Suprapubic skin (tissue), 4 donors: ENCODE data around the gene BCL10. TPM values are rescaled to one million over a fixed set of nuclear protein-coding genes. Genes with fewer than 3 reads are reported as not detected.

Experiments
- DNase-seq, 2 donors: peaks; one replicate each; pipeline ENCODE4 v3.0.0-alpha.2; 2019; ENCODE audit warnings: low spot score in 2 of 2
- H3K27ac ChIP-seq: fragments of 200-600 bp; sonication (generic); one replicate; pipeline ENCODE4 v1.5.1; 2019
- H3K27me3 ChIP-seq: fragments of 200-600 bp; sonication (generic); one replicate; pipeline ENCODE4 v1.5.1; 2019
- H3K36me3 ChIP-seq: fragments of 200-600 bp; sonication (generic); one replicate; pipeline ENCODE4 v1.5.1; 2019
- H3K4me1 ChIP-seq: fragments of 200-600 bp; sonication (generic); one replicate; pipeline ENCODE4 v1.5.1; 2019
- H3K4me3 ChIP-seq: fragments of 200-600 bp; sonication (generic); one replicate; pipeline ENCODE4 v1.5.1; 2019; ENCODE audit warnings: mild to moderate bottlenecking
- H3K9me3 ChIP-seq: fragments of 200-600 bp; sonication (generic); one replicate; pipeline ENCODE4 v1.5.1; 2019
- EP300 ChIP-seq: sonication (generic); formaldehyde crosslinking; IDR thresholded peaks from one replicate; pipeline ENCODE4 v1.6.1; 2017; ENCODE audit warnings: antibody characterized with exemption
- POLR2A ChIP-seq, 2 donors: fragments of 450-650 bp; IDR thresholded peaks; one replicate each; pipeline ENCODE4 v1.6.1; 2017; ENCODE audit warnings: antibody characterized with exemption in 2 of 2, mild to moderate bottlenecking in 2 of 2, moderate library complexity in 2 of 2
- POLR2AphosphoS5 ChIP-seq, 3 donors: sonication (generic); formaldehyde crosslinking; IDR thresholded peaks; one replicate each; pipeline ENCODE4 v1.6.1; 2017; ENCODE audit warnings: antibody characterized with exemption in 3 of 3
- WGBS: methylation state at CpG from one replicate; pipeline ENCODE4 v1.1.5; 2018; 5-methylcytosine and 5-hydroxymethylcytosine counted together
- total RNA-seq, 4 donors: library from RNA; depleted of rRNA; stranded (reverse); fragments of >200 nt; gene quantifications; one replicate each; pipeline ENCODE4 v1.1.0, GENCODE V29; 2016
- TF ChIP-seq, protein P1 (sequence below), 2 donors: fragments of 200-600 bp in 1 of 2; fragments of 450-650 bp in 1 of 2; sonication (generic) in 1 of 2; IDR thresholded peaks; one replicate each; pipeline ENCODE4 v1.5.1; 2016 to 2019; ENCODE audit warnings: antibody characterized with exemption in 2 of 2, mild to moderate bottlenecking in 1 of 2, moderate library complexity in 1 of 2

The BCL10 gene
- total RNA-seq, 4 donors from 2014 or later, result 19.9 to 34.1 (median 30.7) TPM

- no peak for DNase-seq
- TF ChIP-seq, protein P1, sequence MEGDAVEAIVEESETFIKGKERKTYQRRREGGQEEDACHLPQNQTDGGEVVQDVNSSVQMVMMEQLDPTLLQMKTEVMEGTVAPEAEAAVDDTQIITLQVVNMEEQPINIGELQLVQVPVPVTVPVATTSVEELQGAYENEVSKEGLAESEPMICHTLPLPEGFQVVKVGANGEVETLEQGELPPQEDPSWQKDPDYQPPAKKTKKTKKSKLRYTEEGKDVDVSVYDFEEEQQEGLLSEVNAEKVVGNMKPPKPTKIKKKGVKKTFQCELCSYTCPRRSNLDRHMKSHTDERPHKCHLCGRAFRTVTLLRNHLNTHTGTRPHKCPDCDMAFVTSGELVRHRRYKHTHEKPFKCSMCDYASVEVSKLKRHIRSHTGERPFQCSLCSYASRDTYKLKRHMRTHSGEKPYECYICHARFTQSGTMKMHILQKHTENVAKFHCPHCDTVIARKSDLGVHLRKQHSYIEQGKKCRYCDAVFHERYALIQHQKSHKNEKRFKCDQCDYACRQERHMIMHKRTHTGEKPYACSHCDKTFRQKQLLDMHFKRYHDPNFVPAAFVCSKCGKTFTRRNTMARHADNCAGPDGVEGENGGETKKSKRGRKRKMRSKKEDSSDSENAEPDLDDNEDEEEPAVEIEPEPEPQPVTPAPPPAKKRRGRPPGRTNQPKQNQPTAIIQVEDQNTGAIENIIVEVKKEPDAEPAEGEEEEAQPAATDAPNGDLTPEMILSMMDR (IDR thresholded peaks at IDR 0.05), result no peak
- TF ChIP-seq POLR2AphosphoS5 (IDR thresholded peaks at IDR 0.05), result no peak
- TF ChIP-seq EP300, result no peak
- TF ChIP-seq POLR2A (IDR thresholded peaks at IDR 0.05), result no peak
- no peak overlapping the region for H3K4me3 ChIP-seq
- H3K27ac ChIP-seq, result no peak overlapping the region
- no peaks in the 10 kb centered on the region for H3K9me3 ChIP-seq
- no peaks in the 10 kb centered on the region for H3K27me3 ChIP-seq
- WGBS, result 18% methylated on average over 1 of the region's 1 CpG
- H3K36me3 ChIP-seq, result no peaks in the 10 kb centered on the region
- no peaks in the 10 kb centered on the region for H3K4me1 ChIP-seq
These were observed 35.8 kb downstream of the BCL10 start for GRCh38 chr1:85240643-85241042.

- 16% methylated on average over 1 of the region's 1 CpG for WGBS
- Histone ChIP-seq H3K4me1 (no peaks in the 10 kb centered on the region), H3K9me3 (no peaks in the 10 kb centered on the region), H3K36me3 (no peaks in the 10 kb centered on the region), H3K27me3 (no peaks in the 10 kb centered on the region), H3K4me3 (no peak overlapping the region), H3K27ac (no peak overlapping the region)
- TF ChIP-seq POLR2A (IDR thresholded peaks at IDR 0.05) (no peak), EP300 (no peak), POLR2AphosphoS5 (IDR thresholded peaks at IDR 0.05) (no peak)
- TF ChIP-seq, protein P1 (IDR thresholded peaks at IDR 0.05), result no peak
- DNase-seq, result no peak
These were observed 36.2 kb downstream of the BCL10 start for GRCh38 chr1:85240174-85240601.

DNA sequence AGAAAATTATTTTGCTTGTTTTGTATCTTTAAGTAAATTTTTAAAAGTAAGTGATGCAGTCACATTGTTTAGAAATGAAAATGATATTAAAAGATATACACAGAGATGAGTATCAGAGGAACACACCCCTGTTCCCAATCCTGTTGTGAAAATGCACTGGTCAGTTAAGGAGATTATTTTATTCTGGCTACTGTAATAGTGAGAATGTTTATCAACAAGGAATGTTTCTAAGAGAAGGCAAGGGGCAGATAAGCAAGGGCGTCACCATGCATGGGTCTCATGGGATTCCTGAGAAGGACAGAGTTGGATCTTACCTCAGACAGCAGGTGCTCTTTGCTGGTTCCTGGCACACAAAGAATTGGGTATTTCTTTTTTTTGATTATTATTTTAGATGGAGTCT lies 38.8 kb downstream of the BCL10 start:
- Histone ChIP-seq H3K9me3 (no peaks in the 10 kb centered on the region), H3K4me1 (no peaks in the 10 kb centered on the region), H3K4me3 (no peak overlapping the region), H3K27me3 (no peaks in the 10 kb centered on the region), H3K27ac (no peak overlapping the region), H3K36me3 (no peaks in the 10 kb centered on the region)
- WGBS, result 86% methylated on average over 1 of the region's 1 CpG
- TF ChIP-seq POLR2A (IDR thresholded peaks at IDR 0.05) (no peak), POLR2AphosphoS5 (IDR thresholded peaks at IDR 0.05) (no peak), EP300 (no peak)
- TF ChIP-seq, protein P1 (IDR thresholded peaks at IDR 0.05), result no peak
- DNase-seq, result no peak

DNA sequence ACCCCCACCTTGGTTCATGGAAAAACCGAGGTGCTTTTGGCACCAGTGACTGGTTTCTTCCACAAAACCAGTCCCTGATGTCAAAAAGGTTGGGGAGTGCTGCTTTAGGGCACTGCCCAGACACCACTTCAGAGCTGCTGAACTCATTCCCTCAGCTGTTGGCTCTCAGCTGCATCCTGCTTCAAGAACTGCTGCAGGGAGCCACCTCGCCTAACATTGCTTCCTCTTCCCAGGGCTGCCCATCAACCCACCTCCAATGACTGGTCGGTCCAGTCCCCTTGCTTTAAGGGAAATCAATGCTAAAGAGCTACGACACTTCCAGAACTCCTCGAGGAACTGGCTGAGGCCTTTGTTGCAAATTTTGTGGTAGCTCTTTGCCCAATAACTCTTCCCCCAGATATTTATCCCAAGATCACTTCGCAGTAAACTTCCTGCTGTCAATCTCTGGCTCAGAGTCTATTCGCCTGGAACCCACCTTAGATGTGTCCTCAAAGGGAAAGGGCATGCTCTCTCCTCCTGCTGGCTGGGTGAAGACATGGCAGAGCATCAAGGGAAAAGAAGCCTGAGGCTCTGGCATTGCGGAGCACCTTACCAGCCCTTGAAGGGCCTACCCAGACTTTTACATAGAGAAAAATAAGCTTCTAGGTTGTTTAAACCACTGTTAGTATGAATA lies 46.0 kb downstream of the BCL10 start:
- no peak for DNase-seq
- H3K27ac ChIP-seq, result no peak overlapping the region
- 83% methylated on average over 8 of the region's 8 CpGs for WGBS

GRCh38 chr1:85229574-85230097 lies 46.8 kb downstream of the BCL10 start:
- no peaks in the 10 kb centered on the region for H3K9me3 ChIP-seq
- no peak for TF ChIP-seq POLR2AphosphoS5 (IDR thresholded peaks at IDR 0.05)
- TF ChIP-seq, protein P1 (IDR thresholded peaks at IDR 0.05), result no peak
- no peak for TF ChIP-seq POLR2A (IDR thresholded peaks at IDR 0.05)
- no peak for TF ChIP-seq EP300
- no peak overlapping the region for H3K4me3 ChIP-seq
- WGBS, result 63% methylated on average over 6 of the region's 6 CpGs
- no peaks in the 10 kb centered on the region for H3K36me3 ChIP-seq
- no peaks in the 10 kb centered on the region for H3K27me3 ChIP-seq
- H3K27ac ChIP-seq, result peak overlapping the region; percentile 40
- peaks cover 15% of the 10 kb centered on the region for H3K4me1 ChIP-seq
- DNase-seq, result no peak

More for the DNA sequence above, 46.0 kb downstream of the BCL10 start:
- no peaks in the 10 kb centered on the region for H3K27me3 ChIP-seq
- H3K36me3 ChIP-seq, result no peaks in the 10 kb centered on the region
- H3K4me3 ChIP-seq, result no peak overlapping the region
- H3K4me1 ChIP-seq, result peaks cover 7% of the 10 kb centered on the region
- TF ChIP-seq POLR2AphosphoS5 (IDR thresholded peaks at IDR 0.05) (no peak), POLR2A (IDR thresholded peaks at IDR 0.05) (no peak), EP300 (no peak)
- TF ChIP-seq, protein P1 (IDR thresholded peaks at IDR 0.05), result no peak
- no peaks in the 10 kb centered on the region for H3K9me3 ChIP-seq
